ENCODE results near the gene CYREN.

The CYREN gene

DNA sequence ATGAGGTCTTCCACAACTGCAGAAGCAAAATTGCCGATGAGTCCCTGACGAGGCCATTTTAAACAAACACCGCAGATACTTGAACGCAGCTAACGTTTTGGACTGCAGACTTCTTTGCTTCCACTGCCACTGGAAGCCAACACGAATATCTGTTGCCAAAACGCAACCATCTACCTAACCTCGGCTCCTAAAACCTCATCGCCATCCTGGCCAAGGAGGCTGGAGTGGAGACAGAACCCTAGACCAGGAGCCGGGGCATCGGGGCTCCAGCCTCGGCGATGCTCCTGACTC is 40.3 kb upstream of the CYREN start:
- Histone ChIP-seq H3K4me2 (ENCODE audit: low read length) (peak overlapping the region; percentile 87), H4K20me1 (ENCODE audit: control insufficient read depth, insufficient read depth, low read depth, low read length) (no peaks in the 10 kb centered on the region), H3K4me3 (ENCODE audit: low read length) (peak overlapping the region; percentile 83), H3K9me2 (replicated peaks; ENCODE audit: control insufficient read depth, low read length) (no peaks in the 10 kb centered on the region), H3F3A (ENCODE audit: control insufficient read depth, insufficient read depth) (no peaks in the 10 kb centered on the region), H3K27ac (ENCODE audit: low read depth, low read length) (no peak overlapping the region), H3K36me3 (ENCODE audit: control insufficient read depth, low read length) (0 out of 2 replicates have a peak, but pooled peaks cover 3% of the 10 kb centered on the region), H3K27me3 (ENCODE audit: control insufficient read depth, low read length) (no peaks in the 10 kb centered on the region), H3K4me1 (ENCODE audit: control insufficient read depth, low read length) (peaks cover 46% of the 10 kb centered on the region), H3K9me3 (ENCODE audit: control insufficient read depth, insufficient read depth, low read length) (no peaks in the 10 kb centered on the region), H3K79me2 (ENCODE audit: control insufficient read depth, low read length) (peaks cover 8% of the 10 kb centered on the region; the same call in 1 of the 2 replicates)
- no peak for TF ChIP-seq EZH2phosphoT487 (IDR thresholded peaks at IDR 0.05; ENCODE audit: borderline replicate concordance, low read length)
- TF ChIP-seq, protein P1, sequence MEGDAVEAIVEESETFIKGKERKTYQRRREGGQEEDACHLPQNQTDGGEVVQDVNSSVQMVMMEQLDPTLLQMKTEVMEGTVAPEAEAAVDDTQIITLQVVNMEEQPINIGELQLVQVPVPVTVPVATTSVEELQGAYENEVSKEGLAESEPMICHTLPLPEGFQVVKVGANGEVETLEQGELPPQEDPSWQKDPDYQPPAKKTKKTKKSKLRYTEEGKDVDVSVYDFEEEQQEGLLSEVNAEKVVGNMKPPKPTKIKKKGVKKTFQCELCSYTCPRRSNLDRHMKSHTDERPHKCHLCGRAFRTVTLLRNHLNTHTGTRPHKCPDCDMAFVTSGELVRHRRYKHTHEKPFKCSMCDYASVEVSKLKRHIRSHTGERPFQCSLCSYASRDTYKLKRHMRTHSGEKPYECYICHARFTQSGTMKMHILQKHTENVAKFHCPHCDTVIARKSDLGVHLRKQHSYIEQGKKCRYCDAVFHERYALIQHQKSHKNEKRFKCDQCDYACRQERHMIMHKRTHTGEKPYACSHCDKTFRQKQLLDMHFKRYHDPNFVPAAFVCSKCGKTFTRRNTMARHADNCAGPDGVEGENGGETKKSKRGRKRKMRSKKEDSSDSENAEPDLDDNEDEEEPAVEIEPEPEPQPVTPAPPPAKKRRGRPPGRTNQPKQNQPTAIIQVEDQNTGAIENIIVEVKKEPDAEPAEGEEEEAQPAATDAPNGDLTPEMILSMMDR (IDR thresholded peaks at IDR 0.05; ENCODE audit: low read depth, low read length, poor library complexity, severe bottlenecking) = no peak

DNA sequence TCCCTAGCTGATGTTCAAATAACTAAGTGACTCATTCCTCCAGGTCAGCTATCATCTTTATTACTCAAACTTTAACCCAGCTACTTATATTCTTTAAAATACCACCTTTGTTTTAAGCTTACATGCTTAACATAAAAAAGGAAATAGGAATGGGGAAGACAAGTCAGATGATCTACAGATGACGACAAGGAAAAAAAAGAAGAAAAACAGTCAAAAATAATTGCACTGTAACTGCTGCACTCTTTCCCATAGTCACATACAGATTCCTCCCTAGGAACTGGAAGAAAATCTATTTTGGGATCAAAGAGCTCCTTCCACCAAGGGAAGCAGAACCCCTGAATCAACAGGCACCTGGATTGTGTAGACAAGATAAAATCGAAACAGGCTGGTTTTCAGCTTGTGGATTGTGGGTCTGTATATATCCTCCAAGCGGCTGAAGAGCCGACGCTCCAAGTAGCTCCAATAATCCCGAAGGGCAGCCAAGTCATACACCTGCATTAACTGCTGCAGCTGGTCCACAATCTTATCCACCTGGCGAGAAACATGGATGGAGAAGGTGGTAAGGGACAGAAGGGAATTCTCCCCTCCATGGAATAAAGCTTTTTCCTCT is 38.8 kb upstream of the CYREN start:
- no peaks in the 10 kb centered on the region for H3K9me2 ChIP-seq (replicated peaks; ENCODE audit: control insufficient read depth, low read length)
- TF ChIP-seq, protein P1 (IDR thresholded peaks at IDR 0.05; ENCODE audit: low read depth, low read length, poor library complexity, severe bottlenecking) = no peak
- TF ChIP-seq EZH2phosphoT487 (IDR thresholded peaks at IDR 0.05; ENCODE audit: borderline replicate concordance, low read length) = no peak
- no peak overlapping the region for H3K27ac ChIP-seq (ENCODE audit: low read depth, low read length)
- peaks cover 8% of the 10 kb centered on the region; the same call in 1 of the 2 replicates for H3K79me2 ChIP-seq (ENCODE audit: control insufficient read depth, low read length)
- H3K9me3 ChIP-seq (ENCODE audit: control insufficient read depth, insufficient read depth, low read length) = no peaks in the 10 kb centered on the region
- H3K4me2 ChIP-seq (ENCODE audit: low read length) = peak overlapping the region; percentile 44
- H3F3A ChIP-seq (ENCODE audit: control insufficient read depth, insufficient read depth) = no peaks in the 10 kb centered on the region
- H4K20me1 ChIP-seq (ENCODE audit: control insufficient read depth, insufficient read depth, low read depth, low read length) = no peaks in the 10 kb centered on the region
- peaks cover 6% of the 10 kb centered on the region for H3K36me3 ChIP-seq (ENCODE audit: control insufficient read depth, low read length)
- H3K4me3 ChIP-seq (ENCODE audit: low read length) = peak overlapping the region; percentile 16
- no peaks in the 10 kb centered on the region for H3K27me3 ChIP-seq (ENCODE audit: control insufficient read depth, low read length)
- H3K4me1 ChIP-seq (ENCODE audit: control insufficient read depth, low read length) = peaks cover 56% of the 10 kb centered on the region

DNA sequence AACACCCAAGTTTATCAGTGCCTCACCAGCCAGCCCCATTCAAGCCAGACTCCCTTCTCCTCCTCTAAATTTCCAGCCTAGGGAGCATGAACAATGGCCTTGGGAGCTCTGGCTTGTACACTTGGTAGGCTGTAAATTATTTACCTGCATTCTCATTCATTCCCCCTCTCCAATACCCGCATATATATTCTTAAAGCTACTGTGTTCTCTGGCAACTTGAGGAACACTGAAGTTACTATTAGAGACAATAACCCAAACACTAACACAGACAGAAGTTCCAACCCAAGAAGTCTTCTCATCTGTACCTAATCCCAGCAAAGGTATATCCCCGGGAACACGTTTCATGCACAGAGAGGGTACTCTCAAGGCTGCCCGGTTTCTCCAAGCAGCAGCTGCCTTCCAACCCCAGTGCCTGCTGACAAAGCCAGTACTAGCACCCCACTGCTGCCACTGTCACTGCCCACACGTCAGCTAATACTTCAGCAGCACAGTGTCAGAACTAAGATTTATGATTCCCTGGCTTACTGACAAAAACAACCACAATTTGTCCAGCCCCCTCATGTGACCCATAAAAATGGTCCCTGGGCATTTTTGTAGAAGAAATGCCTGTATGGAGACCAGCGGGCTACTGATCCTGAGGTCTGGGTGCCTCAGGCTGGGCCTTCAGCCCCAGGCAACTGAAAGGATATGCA is 37.7 kb upstream of the CYREN start:
- Histone ChIP-seq H3K36me3 (ENCODE audit: control insufficient read depth, low read length) (peaks cover 17% of the 10 kb centered on the region), H3K27ac (ENCODE audit: low read depth, low read length) (no peak overlapping the region), H3K4me3 (ENCODE audit: low read length) (no peak overlapping the region), H3K9me3 (ENCODE audit: control insufficient read depth, insufficient read depth, low read length) (no peaks in the 10 kb centered on the region), H3K9me2 (replicated peaks; ENCODE audit: control insufficient read depth, low read length) (no peaks in the 10 kb centered on the region), H3K4me2 (ENCODE audit: low read length) (peak overlapping the region; percentile 44; the same call in 1 of the 2 replicates), H3F3A (ENCODE audit: control insufficient read depth, insufficient read depth) (no peaks in the 10 kb centered on the region), H3K4me1 (ENCODE audit: control insufficient read depth, low read length) (peaks cover 56% of the 10 kb centered on the region), H4K20me1 (ENCODE audit: control insufficient read depth, insufficient read depth, low read depth, low read length) (no peaks in the 10 kb centered on the region), H3K79me2 (ENCODE audit: control insufficient read depth, low read length) (peaks cover 8% of the 10 kb centered on the region; the same call in 1 of the 2 replicates), H3K27me3 (ENCODE audit: control insufficient read depth, low read length) (no peaks in the 10 kb centered on the region)
- no peak for TF ChIP-seq EZH2phosphoT487 (IDR thresholded peaks at IDR 0.05; ENCODE audit: borderline replicate concordance, low read length)
- TF ChIP-seq, protein P1 (IDR thresholded peaks at IDR 0.05; ENCODE audit: low read depth, low read length, poor library complexity, severe bottlenecking) = no peak
